GM23338 (cell line): ENCODE measurements around the gene TIMP3. TPM values are rescaled to one million over a fixed set of nuclear protein-coding genes. Genes with fewer than 3 reads are reported as not detected.

Experiments used
- ATAC-seq: fragments of 200-7000 bp; cut with Tn5 transposase; 3 replicates; pipeline ENCODE4 v1.9.1; 2020
- DNase-seq: peaks from one replicate; pipeline ENCODE4 v3.0.0-alpha.2; 2015; ENCODE audit warnings: low spot score
- H2AFZ ChIP-seq: fragments of 200-600 bp; sonication (generic); 2 replicates; pipeline ENCODE4 v1.8.0; 2016; ENCODE audit warnings: antibody characterized with exemption, mild to moderate bottlenecking, moderate library complexity
- H3F3A ChIP-seq: fragments of 200-600 bp; sonication (generic); replicated peaks from 2 replicates; pipeline ENCODE4 v1.8.0; 2017; ENCODE audit warnings: antibody characterized with exemption, mixed run types, low read depth
- H3K27ac ChIP-seq: fragments of 200-600 bp; sonication (generic); 2 replicates; pipeline ENCODE4 v1.6.1; 2016; ENCODE audit warnings: low read depth
- H3K27me3 ChIP-seq: fragments of 200-600 bp; sonication (generic); 2 replicates; pipeline ENCODE4 v1.8.0; 2016; ENCODE audit warnings: mild to moderate bottlenecking, mixed run types, moderate library complexity; ENCODE audit not compliant: insufficient read depth
- H3K36me3 ChIP-seq: fragments of 200-600 bp; sonication (generic); 2 replicates; pipeline ENCODE4 v1.8.0; 2016; ENCODE audit warnings: mild to moderate bottlenecking; ENCODE audit not compliant: insufficient read depth
- H3K4me1 ChIP-seq: fragments of 200-600 bp; sonication (generic); 2 replicates; pipeline ENCODE4 v1.8.0; 2016; ENCODE audit warnings: mild to moderate bottlenecking, moderate library complexity; ENCODE audit not compliant: insufficient read depth
- H3K4me2 ChIP-seq: fragments of 200-600 bp; sonication (generic); 2 replicates; pipeline ENCODE4 v1.7.1; 2017; ENCODE audit warnings: mixed run types
- H3K4me3 ChIP-seq: fragments of 200-600 bp; sonication (generic); 2 replicates; pipeline ENCODE4 v1.6.1; 2016; ENCODE audit warnings: mixed run types
- H3K79me2 ChIP-seq: fragments of 200-600 bp; sonication (generic); replicated peaks from 2 replicates; pipeline ENCODE4 v1.8.0; 2017; ENCODE audit warnings: mild to moderate bottlenecking; ENCODE audit not compliant: insufficient read depth
- H3K9me2 ChIP-seq: fragments of 200-600 bp; sonication (generic); 2 replicates; pipeline ENCODE4 v1.8.0; 2017; ENCODE audit not compliant: insufficient read depth
- H4K20me1 ChIP-seq: fragments of 200-600 bp; sonication (generic); replicated peaks from 2 replicates; pipeline ENCODE4 v1.8.0; 2017; ENCODE audit warnings: mild to moderate bottlenecking; ENCODE audit not compliant: insufficient read depth
- H3K27ac Mint-ChIP-seq: 2 replicates; pipeline ENCODE4 v1.8.0; 2020; ENCODE audit warnings: inconsistent platforms, mild to moderate bottlenecking, moderate library complexity, mixed read lengths
- H3K27me3 Mint-ChIP-seq: 3 replicates; pipeline ENCODE4 v1.8.0; 2022; ENCODE audit warnings: low read depth, mild to moderate bottlenecking, moderate library complexity, mixed read lengths, inconsistent platforms; ENCODE audit not compliant: insufficient read depth, poor library complexity
- H3K36me3 Mint-ChIP-seq: 3 replicates; pipeline ENCODE4 v1.8.0; 2021; ENCODE audit warnings: low read depth, mild to moderate bottlenecking, inconsistent platforms, moderate library complexity, mixed read lengths
- H3K4me1 Mint-ChIP-seq: 3 replicates; pipeline ENCODE4 v1.8.0; 2020; ENCODE audit warnings: mild to moderate bottlenecking, inconsistent platforms, mixed read lengths
- H3K4me3 Mint-ChIP-seq: 3 replicates; pipeline ENCODE4 v1.8.0; 2021; ENCODE audit warnings: moderate library complexity, mild to moderate bottlenecking, inconsistent platforms, mixed read lengths
- H3K9me3 Mint-ChIP-seq: 3 replicates; pipeline ENCODE4 v1.8.0; 2020; ENCODE audit warnings: moderate library complexity, mild to moderate bottlenecking, inconsistent platforms, mixed read lengths
- EZH2 ChIP-seq: fragments of 200-600 bp; sonication (generic); IDR thresholded peaks from one replicate; pipeline ENCODE4 v1.8.0; 2017; ENCODE audit warnings: antibody characterized with exemption, mild to moderate bottlenecking, low read depth; ENCODE audit not compliant: unreplicated experiment
- ZNF114 ChIP-seq: fragments of 250-450 bp; sonication (Bioruptor Pico); IDR thresholded peaks from 2 replicates; pipeline ENCODE4 v1.5.0; 2020; ENCODE audit warnings: mild to moderate bottlenecking, moderate library complexity
- polyA plus RNA-seq: library from polyadenylated mRNA; unstranded; fragments of >200 nt; fragmentation: Nextera tagmentation; extraction: Ambion mirVana; gene quantifications from 2 replicates; pipeline ENCODE4 v1.2.1, GENCODE V29; 2016
- total RNA-seq: library from RNA; depleted of rRNA; stranded (reverse); fragments of >200 nt; shearing (Covaris generic); gene quantifications from 2 replicates; pipeline ENCODE4 v1.2.3, GENCODE V29; 2014
- TF ChIP-seq, protein P1 (sequence below): fragments of 250-450 bp; sonication (Bioruptor Pico); IDR thresholded peaks from 2 replicates; pipeline ENCODE4 v1.5.0; 2020; ENCODE audit warnings: mild to moderate bottlenecking, moderate library complexity
- TF ChIP-seq, protein P2 (sequence below): IDR thresholded peaks from 2 replicates; pipeline ENCODE4 v1.6.1; 2016; ENCODE audit warnings: antibody characterized with exemption

Gene TIMP3
- total and polyA plus RNA-seq, 2 experiments from 2014 or later: 1.4 to 4.3 TPM

DNA sequence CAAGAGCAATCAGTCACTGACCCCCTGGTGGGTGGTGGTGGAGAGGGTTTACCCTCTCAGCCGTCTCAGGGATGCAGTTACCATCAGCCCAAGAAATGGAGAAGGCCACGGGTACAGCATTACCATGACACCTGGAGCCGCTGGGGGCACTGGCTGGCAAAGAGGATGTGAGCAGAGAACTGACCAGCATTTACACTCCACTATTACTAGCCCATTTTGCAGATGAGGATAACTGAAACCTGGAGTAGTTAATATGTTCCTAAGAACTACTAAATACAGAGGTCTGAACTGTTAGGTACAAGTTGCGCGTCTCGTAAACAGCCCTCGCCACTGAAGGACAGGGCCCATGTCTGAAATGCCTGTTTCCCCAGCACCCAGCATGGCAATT lies 79.0 kb downstream of the TIMP3 start:
- peaks cover 6% of the 10 kb centered on the region; the same call in 1 of the 2 replicates for H4K20me1 ChIP-seq
- TF ChIP-seq ZNF114 (CRISPR knock-in tag) (no peak), EZH2 (no peak)
- TF ChIP-seq, protein P1, sequence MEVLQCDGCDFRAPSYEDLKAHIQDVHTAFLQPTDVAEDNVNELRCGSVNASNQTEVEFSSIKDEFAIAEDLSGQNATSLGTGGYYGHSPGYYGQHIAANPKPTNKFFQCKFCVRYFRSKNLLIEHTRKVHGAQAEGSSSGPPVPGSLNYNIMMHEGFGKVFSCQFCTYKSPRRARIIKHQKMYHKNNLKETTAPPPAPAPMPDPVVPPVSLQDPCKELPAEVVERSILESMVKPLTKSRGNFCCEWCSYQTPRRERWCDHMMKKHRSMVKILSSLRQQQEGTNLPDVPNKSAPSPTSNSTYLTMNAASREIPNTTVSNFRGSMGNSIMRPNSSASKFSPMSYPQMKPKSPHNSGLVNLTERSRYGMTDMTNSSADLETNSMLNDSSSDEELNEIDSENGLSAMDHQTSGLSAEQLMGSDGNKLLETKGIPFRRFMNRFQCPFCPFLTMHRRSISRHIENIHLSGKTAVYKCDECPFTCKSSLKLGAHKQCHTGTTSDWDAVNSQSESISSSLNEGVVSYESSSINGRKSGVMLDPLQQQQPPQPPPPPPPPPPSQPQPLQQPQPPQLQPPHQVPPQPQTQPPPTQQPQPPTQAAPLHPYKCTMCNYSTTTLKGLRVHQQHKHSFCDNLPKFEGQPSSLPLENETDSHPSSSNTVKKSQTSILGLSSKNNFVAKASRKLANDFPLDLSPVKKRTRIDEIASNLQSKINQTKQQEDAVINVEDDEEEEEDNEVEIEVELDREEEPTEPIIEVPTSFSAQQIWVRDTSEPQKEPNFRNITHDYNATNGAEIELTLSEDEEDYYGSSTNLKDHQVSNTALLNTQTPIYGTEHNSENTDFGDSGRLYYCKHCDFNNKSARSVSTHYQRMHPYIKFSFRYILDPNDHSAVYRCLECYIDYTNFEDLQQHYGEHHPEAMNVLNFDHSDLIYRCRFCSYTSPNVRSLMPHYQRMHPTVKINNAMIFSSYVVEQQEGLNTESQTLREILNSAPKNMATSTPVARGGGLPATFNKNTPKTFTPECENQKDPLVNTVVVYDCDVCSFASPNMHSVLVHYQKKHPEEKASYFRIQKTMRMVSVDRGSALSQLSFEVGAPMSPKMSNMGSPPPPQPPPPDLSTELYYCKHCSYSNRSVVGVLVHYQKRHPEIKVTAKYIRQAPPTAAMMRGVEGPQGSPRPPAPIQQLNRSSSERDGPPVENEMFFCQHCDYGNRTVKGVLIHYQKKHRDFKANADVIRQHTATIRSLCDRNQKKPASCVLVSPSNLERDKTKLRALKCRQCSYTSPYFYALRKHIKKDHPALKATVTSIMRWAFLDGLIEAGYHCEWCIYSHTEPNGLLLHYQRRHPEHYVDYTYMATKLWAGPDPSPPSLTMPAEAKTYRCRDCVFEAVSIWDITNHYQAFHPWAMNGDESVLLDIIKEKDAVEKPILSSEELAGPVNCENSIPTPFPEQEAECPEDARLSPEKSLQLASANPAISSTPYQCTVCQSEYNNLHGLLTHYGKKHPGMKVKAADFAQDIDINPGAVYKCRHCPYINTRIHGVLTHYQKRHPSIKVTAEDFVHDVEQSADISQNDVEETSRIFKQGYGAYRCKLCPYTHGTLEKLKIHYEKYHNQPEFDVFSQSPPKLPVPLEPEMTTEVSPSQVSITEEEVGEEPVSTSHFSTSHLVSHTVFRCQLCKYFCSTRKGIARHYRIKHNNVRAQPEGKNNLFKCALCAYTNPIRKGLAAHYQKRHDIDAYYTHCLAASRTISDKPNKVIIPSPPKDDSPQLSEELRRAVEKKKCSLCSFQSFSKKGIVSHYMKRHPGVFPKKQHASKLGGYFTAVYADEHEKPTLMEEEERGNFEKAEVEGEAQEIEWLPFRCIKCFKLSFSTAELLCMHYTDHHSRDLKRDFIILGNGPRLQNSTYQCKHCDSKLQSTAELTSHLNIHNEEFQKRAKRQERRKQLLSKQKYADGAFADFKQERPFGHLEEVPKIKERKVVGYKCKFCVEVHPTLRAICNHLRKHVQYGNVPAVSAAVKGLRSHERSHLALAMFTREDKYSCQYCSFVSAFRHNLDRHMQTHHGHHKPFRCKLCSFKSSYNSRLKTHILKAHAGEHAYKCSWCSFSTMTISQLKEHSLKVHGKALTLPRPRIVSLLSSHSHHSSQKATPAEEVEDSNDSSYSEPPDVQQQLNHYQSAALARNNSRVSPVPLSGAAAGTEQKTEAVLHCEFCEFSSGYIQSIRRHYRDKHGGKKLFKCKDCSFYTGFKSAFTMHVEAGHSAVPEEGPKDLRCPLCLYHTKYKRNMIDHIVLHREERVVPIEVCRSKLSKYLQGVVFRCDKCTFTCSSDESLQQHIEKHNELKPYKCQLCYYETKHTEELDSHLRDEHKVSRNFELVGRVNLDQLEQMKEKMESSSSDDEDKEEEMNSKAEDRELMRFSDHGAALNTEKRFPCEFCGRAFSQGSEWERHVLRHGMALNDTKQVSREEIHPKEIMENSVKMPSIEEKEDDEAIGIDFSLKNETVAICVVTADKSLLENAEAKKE (CRISPR knock-in tag): no peak
- TF ChIP-seq, protein P2, sequence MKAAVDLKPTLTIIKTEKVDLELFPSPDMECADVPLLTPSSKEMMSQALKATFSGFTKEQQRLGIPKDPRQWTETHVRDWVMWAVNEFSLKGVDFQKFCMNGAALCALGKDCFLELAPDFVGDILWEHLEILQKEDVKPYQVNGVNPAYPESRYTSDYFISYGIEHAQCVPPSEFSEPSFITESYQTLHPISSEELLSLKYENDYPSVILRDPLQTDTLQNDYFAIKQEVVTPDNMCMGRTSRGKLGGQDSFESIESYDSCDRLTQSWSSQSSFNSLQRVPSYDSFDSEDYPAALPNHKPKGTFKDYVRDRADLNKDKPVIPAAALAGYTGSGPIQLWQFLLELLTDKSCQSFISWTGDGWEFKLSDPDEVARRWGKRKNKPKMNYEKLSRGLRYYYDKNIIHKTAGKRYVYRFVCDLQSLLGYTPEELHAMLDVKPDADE: no peak
- no peak overlapping the region for H3K27ac ChIP-seq
- DNase-seq (no peak), ATAC-seq (no peak)
- Mint-ChIP-seq H3K9me3 (no peaks in the 10 kb centered on the region), H3K27me3 (peaks cover 5% of the 10 kb centered on the region), H3K27ac (no peak overlapping the region), H3K4me3 (no peak overlapping the region), H3K36me3 (no peaks in the 10 kb centered on the region; the same call in 2 of the 3 replicates), H3K4me1 (peaks cover 7% of the 10 kb centered on the region; the same call in 2 of the 3 replicates)
- no peaks in the 10 kb centered on the region for H3K36me3 ChIP-seq
- H3F3A ChIP-seq: no peaks in the 10 kb centered on the region
- no peak overlapping the region for H2AFZ ChIP-seq
- no peaks in the 10 kb centered on the region for H3K79me2 ChIP-seq
- H3K4me3 ChIP-seq: no peak overlapping the region
- H3K4me2 ChIP-seq: no peak overlapping the region
- H3K9me2 ChIP-seq: peaks cover 4% of the 10 kb centered on the region; the same call in 1 of the 2 replicates
- H3K4me1 ChIP-seq: no peaks in the 10 kb centered on the region
- no peaks in the 10 kb centered on the region for H3K27me3 ChIP-seq
